GM23338 (cell line): Measurements from ENCODE around the gene CYS1. TPM values are rescaled to one million over a fixed set of nuclear protein-coding genes. Genes with fewer than 3 reads are reported as not detected.

Source experiments
- ATAC-seq: fragments of 200-7000 bp; cut with Tn5 transposase; 3 replicates; pipeline ENCODE4 v1.9.1; 2020
- DNase-seq: peaks from one replicate; pipeline ENCODE4 v3.0.0-alpha.2; 2015; ENCODE audit warnings: low spot score
- H2AFZ ChIP-seq: fragments of 200-600 bp; sonication (generic); 2 replicates; pipeline ENCODE4 v1.8.0; 2016; ENCODE audit warnings: antibody characterized with exemption, mild to moderate bottlenecking, moderate library complexity
- H3F3A ChIP-seq: fragments of 200-600 bp; sonication (generic); replicated peaks from 2 replicates; pipeline ENCODE4 v1.8.0; 2017; ENCODE audit warnings: antibody characterized with exemption, mixed run types, low read depth
- H3K27ac ChIP-seq: fragments of 200-600 bp; sonication (generic); 2 replicates; pipeline ENCODE4 v1.6.1; 2016; ENCODE audit warnings: low read depth
- H3K27me3 ChIP-seq: fragments of 200-600 bp; sonication (generic); 2 replicates; pipeline ENCODE4 v1.8.0; 2016; ENCODE audit warnings: mild to moderate bottlenecking, mixed run types, moderate library complexity; ENCODE audit not compliant: insufficient read depth
- H3K36me3 ChIP-seq: fragments of 200-600 bp; sonication (generic); 2 replicates; pipeline ENCODE4 v1.8.0; 2016; ENCODE audit warnings: mild to moderate bottlenecking; ENCODE audit not compliant: insufficient read depth
- H3K4me1 ChIP-seq: fragments of 200-600 bp; sonication (generic); 2 replicates; pipeline ENCODE4 v1.8.0; 2016; ENCODE audit warnings: mild to moderate bottlenecking, moderate library complexity; ENCODE audit not compliant: insufficient read depth
- H3K4me2 ChIP-seq: fragments of 200-600 bp; sonication (generic); 2 replicates; pipeline ENCODE4 v1.7.1; 2017; ENCODE audit warnings: mixed run types
- H3K4me3 ChIP-seq: fragments of 200-600 bp; sonication (generic); 2 replicates; pipeline ENCODE4 v1.6.1; 2016; ENCODE audit warnings: mixed run types
- H3K79me2 ChIP-seq: fragments of 200-600 bp; sonication (generic); replicated peaks from 2 replicates; pipeline ENCODE4 v1.8.0; 2017; ENCODE audit warnings: mild to moderate bottlenecking; ENCODE audit not compliant: insufficient read depth
- H3K9me2 ChIP-seq: fragments of 200-600 bp; sonication (generic); 2 replicates; pipeline ENCODE4 v1.8.0; 2017; ENCODE audit not compliant: insufficient read depth
- H4K20me1 ChIP-seq: fragments of 200-600 bp; sonication (generic); replicated peaks from 2 replicates; pipeline ENCODE4 v1.8.0; 2017; ENCODE audit warnings: mild to moderate bottlenecking; ENCODE audit not compliant: insufficient read depth
- H3K27ac Mint-ChIP-seq: 2 replicates; pipeline ENCODE4 v1.8.0; 2020; ENCODE audit warnings: inconsistent platforms, mild to moderate bottlenecking, moderate library complexity, mixed read lengths
- H3K27me3 Mint-ChIP-seq: 3 replicates; pipeline ENCODE4 v1.8.0; 2022; ENCODE audit warnings: low read depth, mild to moderate bottlenecking, moderate library complexity, mixed read lengths, inconsistent platforms; ENCODE audit not compliant: insufficient read depth, poor library complexity
- H3K36me3 Mint-ChIP-seq: 3 replicates; pipeline ENCODE4 v1.8.0; 2021; ENCODE audit warnings: low read depth, mild to moderate bottlenecking, inconsistent platforms, moderate library complexity, mixed read lengths
- H3K4me1 Mint-ChIP-seq: 3 replicates; pipeline ENCODE4 v1.8.0; 2020; ENCODE audit warnings: mild to moderate bottlenecking, inconsistent platforms, mixed read lengths
- H3K4me3 Mint-ChIP-seq: 3 replicates; pipeline ENCODE4 v1.8.0; 2021; ENCODE audit warnings: moderate library complexity, mild to moderate bottlenecking, inconsistent platforms, mixed read lengths
- H3K9me3 Mint-ChIP-seq: 3 replicates; pipeline ENCODE4 v1.8.0; 2020; ENCODE audit warnings: moderate library complexity, mild to moderate bottlenecking, inconsistent platforms, mixed read lengths
- EZH2 ChIP-seq: fragments of 200-600 bp; sonication (generic); IDR thresholded peaks from one replicate; pipeline ENCODE4 v1.8.0; 2017; ENCODE audit warnings: antibody characterized with exemption, mild to moderate bottlenecking, low read depth; ENCODE audit not compliant: unreplicated experiment
- EZH2phosphoT487 ChIP-seq: fragments of 200-600 bp; sonication (generic); IDR thresholded peaks from one replicate; pipeline ENCODE4 v1.8.1; 2018; ENCODE audit warnings: antibody characterized with exemption; ENCODE audit not compliant: unreplicated experiment
- polyA plus RNA-seq: library from polyadenylated mRNA; unstranded; fragments of >200 nt; fragmentation: Nextera tagmentation; extraction: Ambion mirVana; gene quantifications from 2 replicates; pipeline ENCODE4 v1.2.1, GENCODE V29; 2016
- total RNA-seq: library from RNA; depleted of rRNA; stranded (reverse); fragments of >200 nt; shearing (Covaris generic); gene quantifications from 2 replicates; pipeline ENCODE4 v1.2.3, GENCODE V29; 2014
- TF ChIP-seq, protein P1 (sequence below): fragments of 250-450 bp; sonication (Bioruptor Pico); IDR thresholded peaks from 2 replicates; pipeline ENCODE4 v1.5.0; 2020; ENCODE audit warnings: mild to moderate bottlenecking, moderate library complexity
- TF ChIP-seq, protein P2 (sequence below): IDR thresholded peaks from one replicate; pipeline ENCODE4 v1.6.1; 2018; ENCODE audit warnings: antibody characterized with exemption; ENCODE audit not compliant: unreplicated experiment

CYS1 gene
- total and polyA plus RNA-seq, 2 experiments from 2014 or later: 0.31 to 0.32 TPM

DNA sequence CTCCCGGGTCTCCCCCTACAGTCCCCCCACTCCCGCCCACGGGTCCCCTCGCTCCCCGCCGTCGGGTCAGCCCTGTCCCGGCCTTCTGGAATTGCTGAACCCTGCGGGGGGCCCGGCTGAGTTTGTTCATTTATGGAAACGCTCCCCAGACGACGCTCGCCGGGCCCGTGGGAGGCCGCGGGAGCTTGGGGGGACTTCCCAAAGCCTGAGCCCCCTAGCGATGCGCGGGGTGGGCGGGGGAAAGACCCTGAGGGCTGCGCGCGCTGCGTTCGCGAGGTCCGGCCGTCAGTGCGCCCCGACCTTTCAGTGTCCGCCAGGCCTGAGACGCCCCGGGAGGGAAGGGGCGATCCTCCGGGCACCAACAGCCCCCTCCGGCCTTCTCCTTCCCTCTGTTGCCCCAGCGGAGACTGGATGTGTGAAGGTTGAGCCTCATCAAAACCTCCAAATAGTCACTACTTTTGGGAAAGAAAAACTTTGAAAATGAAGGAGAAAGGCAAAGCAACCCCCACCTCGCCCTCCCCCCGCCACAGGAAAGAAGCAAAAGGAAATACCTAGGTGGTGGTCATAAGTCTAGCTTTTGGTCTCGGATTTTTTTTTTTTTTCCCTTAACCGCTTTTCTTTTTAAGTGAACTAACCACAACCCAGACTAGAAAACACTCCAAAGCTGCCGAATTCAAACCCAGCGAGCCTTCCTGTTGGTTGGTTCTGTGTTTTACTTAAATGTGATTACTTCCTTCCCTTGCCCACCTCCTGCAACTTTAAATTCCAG is 509 bp upstream of the CYS1 start:
- H3K4me3 ChIP-seq: peak overlapping the region; percentile 62
- Mint-ChIP-seq H3K9me3 (no peaks in the 10 kb centered on the region), H3K36me3 (no peaks in the 10 kb centered on the region; the same call in 2 of the 3 replicates), H3K4me3 (peak overlapping the region; percentile 69), H3K27ac (no peak overlapping the region), H3K27me3 (peaks cover 40% of the 10 kb centered on the region), H3K4me1 (peaks cover 23% of the 10 kb centered on the region)
- no peaks in the 10 kb centered on the region for H3K79me2 ChIP-seq
- peaks cover 13% of the 10 kb centered on the region for H3K4me1 ChIP-seq
- peak overlapping the region; percentile 95 for H2AFZ ChIP-seq
- H3F3A ChIP-seq: 0 out of 2 replicates have a peak, but pooled peaks cover 6% of the 10 kb centered on the region
- peaks cover 47% of the 10 kb centered on the region for H3K27me3 ChIP-seq
- H3K27ac ChIP-seq: no peak overlapping the region
- DNase-seq (peak; percentile 47), ATAC-seq (peak; percentile 32)
- peak overlapping the region; percentile 86 for H3K4me2 ChIP-seq
- no peaks in the 10 kb centered on the region for H3K36me3 ChIP-seq
- no peaks in the 10 kb centered on the region for H3K9me2 ChIP-seq
- no peaks in the 10 kb centered on the region for H4K20me1 ChIP-seq
- TF ChIP-seq EZH2 (peak; percentile 21), EZH2phosphoT487 (no peak)
- TF ChIP-seq, protein P1, sequence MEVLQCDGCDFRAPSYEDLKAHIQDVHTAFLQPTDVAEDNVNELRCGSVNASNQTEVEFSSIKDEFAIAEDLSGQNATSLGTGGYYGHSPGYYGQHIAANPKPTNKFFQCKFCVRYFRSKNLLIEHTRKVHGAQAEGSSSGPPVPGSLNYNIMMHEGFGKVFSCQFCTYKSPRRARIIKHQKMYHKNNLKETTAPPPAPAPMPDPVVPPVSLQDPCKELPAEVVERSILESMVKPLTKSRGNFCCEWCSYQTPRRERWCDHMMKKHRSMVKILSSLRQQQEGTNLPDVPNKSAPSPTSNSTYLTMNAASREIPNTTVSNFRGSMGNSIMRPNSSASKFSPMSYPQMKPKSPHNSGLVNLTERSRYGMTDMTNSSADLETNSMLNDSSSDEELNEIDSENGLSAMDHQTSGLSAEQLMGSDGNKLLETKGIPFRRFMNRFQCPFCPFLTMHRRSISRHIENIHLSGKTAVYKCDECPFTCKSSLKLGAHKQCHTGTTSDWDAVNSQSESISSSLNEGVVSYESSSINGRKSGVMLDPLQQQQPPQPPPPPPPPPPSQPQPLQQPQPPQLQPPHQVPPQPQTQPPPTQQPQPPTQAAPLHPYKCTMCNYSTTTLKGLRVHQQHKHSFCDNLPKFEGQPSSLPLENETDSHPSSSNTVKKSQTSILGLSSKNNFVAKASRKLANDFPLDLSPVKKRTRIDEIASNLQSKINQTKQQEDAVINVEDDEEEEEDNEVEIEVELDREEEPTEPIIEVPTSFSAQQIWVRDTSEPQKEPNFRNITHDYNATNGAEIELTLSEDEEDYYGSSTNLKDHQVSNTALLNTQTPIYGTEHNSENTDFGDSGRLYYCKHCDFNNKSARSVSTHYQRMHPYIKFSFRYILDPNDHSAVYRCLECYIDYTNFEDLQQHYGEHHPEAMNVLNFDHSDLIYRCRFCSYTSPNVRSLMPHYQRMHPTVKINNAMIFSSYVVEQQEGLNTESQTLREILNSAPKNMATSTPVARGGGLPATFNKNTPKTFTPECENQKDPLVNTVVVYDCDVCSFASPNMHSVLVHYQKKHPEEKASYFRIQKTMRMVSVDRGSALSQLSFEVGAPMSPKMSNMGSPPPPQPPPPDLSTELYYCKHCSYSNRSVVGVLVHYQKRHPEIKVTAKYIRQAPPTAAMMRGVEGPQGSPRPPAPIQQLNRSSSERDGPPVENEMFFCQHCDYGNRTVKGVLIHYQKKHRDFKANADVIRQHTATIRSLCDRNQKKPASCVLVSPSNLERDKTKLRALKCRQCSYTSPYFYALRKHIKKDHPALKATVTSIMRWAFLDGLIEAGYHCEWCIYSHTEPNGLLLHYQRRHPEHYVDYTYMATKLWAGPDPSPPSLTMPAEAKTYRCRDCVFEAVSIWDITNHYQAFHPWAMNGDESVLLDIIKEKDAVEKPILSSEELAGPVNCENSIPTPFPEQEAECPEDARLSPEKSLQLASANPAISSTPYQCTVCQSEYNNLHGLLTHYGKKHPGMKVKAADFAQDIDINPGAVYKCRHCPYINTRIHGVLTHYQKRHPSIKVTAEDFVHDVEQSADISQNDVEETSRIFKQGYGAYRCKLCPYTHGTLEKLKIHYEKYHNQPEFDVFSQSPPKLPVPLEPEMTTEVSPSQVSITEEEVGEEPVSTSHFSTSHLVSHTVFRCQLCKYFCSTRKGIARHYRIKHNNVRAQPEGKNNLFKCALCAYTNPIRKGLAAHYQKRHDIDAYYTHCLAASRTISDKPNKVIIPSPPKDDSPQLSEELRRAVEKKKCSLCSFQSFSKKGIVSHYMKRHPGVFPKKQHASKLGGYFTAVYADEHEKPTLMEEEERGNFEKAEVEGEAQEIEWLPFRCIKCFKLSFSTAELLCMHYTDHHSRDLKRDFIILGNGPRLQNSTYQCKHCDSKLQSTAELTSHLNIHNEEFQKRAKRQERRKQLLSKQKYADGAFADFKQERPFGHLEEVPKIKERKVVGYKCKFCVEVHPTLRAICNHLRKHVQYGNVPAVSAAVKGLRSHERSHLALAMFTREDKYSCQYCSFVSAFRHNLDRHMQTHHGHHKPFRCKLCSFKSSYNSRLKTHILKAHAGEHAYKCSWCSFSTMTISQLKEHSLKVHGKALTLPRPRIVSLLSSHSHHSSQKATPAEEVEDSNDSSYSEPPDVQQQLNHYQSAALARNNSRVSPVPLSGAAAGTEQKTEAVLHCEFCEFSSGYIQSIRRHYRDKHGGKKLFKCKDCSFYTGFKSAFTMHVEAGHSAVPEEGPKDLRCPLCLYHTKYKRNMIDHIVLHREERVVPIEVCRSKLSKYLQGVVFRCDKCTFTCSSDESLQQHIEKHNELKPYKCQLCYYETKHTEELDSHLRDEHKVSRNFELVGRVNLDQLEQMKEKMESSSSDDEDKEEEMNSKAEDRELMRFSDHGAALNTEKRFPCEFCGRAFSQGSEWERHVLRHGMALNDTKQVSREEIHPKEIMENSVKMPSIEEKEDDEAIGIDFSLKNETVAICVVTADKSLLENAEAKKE: no peak
- TF ChIP-seq, protein P2, sequence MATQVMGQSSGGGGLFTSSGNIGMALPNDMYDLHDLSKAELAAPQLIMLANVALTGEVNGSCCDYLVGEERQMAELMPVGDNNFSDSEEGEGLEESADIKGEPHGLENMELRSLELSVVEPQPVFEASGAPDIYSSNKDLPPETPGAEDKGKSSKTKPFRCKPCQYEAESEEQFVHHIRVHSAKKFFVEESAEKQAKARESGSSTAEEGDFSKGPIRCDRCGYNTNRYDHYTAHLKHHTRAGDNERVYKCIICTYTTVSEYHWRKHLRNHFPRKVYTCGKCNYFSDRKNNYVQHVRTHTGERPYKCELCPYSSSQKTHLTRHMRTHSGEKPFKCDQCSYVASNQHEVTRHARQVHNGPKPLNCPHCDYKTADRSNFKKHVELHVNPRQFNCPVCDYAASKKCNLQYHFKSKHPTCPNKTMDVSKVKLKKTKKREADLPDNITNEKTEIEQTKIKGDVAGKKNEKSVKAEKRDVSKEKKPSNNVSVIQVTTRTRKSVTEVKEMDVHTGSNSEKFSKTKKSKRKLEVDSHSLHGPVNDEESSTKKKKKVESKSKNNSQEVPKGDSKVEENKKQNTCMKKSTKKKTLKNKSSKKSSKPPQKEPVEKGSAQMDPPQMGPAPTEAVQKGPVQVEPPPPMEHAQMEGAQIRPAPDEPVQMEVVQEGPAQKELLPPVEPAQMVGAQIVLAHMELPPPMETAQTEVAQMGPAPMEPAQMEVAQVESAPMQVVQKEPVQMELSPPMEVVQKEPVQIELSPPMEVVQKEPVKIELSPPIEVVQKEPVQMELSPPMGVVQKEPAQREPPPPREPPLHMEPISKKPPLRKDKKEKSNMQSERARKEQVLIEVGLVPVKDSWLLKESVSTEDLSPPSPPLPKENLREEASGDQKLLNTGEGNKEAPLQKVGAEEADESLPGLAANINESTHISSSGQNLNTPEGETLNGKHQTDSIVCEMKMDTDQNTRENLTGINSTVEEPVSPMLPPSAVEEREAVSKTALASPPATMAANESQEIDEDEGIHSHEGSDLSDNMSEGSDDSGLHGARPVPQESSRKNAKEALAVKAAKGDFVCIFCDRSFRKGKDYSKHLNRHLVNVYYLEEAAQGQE: no peak
